Measurements from ENCODE around the gene DSCAML1. TPM values are rescaled to one million over a fixed set of nuclear protein-coding genes. Genes with fewer than 3 reads are reported as not detected.

DSCAML1 gene
- total and polyA plus RNA-seq, 8 donors, result 0.08 to 2.9 (median 0.45) TPM

- H3K27me3 ChIP-seq, result peaks cover 14 to 85% (median 60%) of the 10 kb centered on the region in 3 donors
- 79 to 87% (median 85%) methylated on average over 10 of the region's 10 CpGs for WGBS, 5 donors
- no peak overlapping the region for H3K4me3 ChIP-seq
- H3K9me3 ChIP-seq, result no peaks in the 10 kb centered on the region
- DNase-seq, result no peak
- intact Hi-C loops (cut with DNase I; ENCODE audit: low total_unique reads), result loop anchor here (10.0 kb wide), 1 partner anchor 369 kb away; no protein-coding TSS in a partner anchor
- H3K36me3 ChIP-seq, result no peaks in the 10 kb centered on the region
- TF ChIP-seq EP300 (IDR thresholded peaks at IDR 0.05), result no peak
- TF ChIP-seq CTCF (IDR thresholded peaks at IDR 0.05), result no peak
- no peak for TF ChIP-seq POLR2AphosphoS5 (IDR thresholded peaks at IDR 0.05)
- no peak for TF ChIP-seq POLR2A (IDR thresholded peaks at IDR 0.05)
- H3K27ac ChIP-seq, result no peak overlapping the region
- H3K4me1 ChIP-seq, result peaks cover 20 to 26% (median 23%) of the 10 kb centered on the region in 4 donors
Measured at GRCh38 chr11:117794135-117794534, 2.9 kb downstream of the DSCAML1 start.

DNA sequence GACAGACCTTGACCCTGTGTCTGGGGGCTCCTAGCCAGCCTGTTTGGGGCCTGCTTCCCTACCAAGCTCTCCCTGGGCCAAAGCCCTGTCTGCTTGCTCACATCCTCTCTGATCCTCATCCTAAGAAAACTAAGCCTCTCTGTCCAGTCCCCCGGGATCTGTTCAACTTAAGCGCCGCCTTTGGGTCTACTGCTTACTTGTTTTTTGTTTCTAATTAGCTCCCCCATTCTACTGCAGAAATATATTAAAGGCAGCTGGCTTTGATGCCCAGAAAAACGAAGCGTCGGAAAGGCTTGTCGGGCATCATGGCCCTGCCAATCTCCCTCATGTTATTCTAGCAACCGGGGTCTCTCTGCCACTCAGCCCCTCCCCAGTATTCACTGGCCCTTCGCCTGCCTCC, 3.4 kb downstream of the DSCAML1 start:
- Histone ChIP-seq H3K27me3 (peaks cover 14 to 83% (median 56%) of the 10 kb centered on the region in 3 donors), H3K36me3 (no peaks in the 10 kb centered on the region), H3K27ac (no peak overlapping the region), H3K9me3 (no peaks in the 10 kb centered on the region), H3K4me3 (no peak overlapping the region), H3K4me1 (peaks cover 20 to 26% (median 23%) of the 10 kb centered on the region in 4 donors)
- no peak for DNase-seq
- intact Hi-C loops (cut with DNase I; ENCODE audit: low total_unique reads), result loop anchor here (10.0 kb wide), 1 partner anchor 369 kb away; no protein-coding TSS in a partner anchor
- WGBS, 5 donors, result 85 to 93% (median 92%) methylated on average over 9 of the region's 9 CpGs
- TF ChIP-seq POLR2A (IDR thresholded peaks at IDR 0.05) (no peak), POLR2AphosphoS5 (IDR thresholded peaks at IDR 0.05) (no peak), EP300 (IDR thresholded peaks at IDR 0.05) (no peak), CTCF (IDR thresholded peaks at IDR 0.05) (no peak)

GRCh38 chr11:117792992-117793391, 4.0 kb downstream of the DSCAML1 start:
- no peaks in the 10 kb centered on the region for H3K9me3 ChIP-seq
- peaks cover 14 to 78% (median 55%) of the 10 kb centered on the region in 3 donors for H3K27me3 ChIP-seq
- intact Hi-C loops (cut with DNase I; ENCODE audit: low total_unique reads), result loop anchor here (10.0 kb wide), 1 partner anchor 368 kb away; no protein-coding TSS in a partner anchor
- H3K4me3 ChIP-seq, result no peak overlapping the region
- TF ChIP-seq EP300 (IDR thresholded peaks at IDR 0.05) (no peak), POLR2A (IDR thresholded peaks at IDR 0.05) (no peak), CTCF (IDR thresholded peaks at IDR 0.05) (no peak), POLR2AphosphoS5 (IDR thresholded peaks at IDR 0.05) (no peak)
- no peaks in the 10 kb centered on the region for H3K36me3 ChIP-seq
- no peak for DNase-seq
- WGBS, 5 donors, result 74 to 87% (median 78%) methylated on average over 3 to 6 of the region's 6 CpGs
- H3K4me1 ChIP-seq, result peaks cover 20 to 26% (median 23%) of the 10 kb centered on the region in 4 donors
- H3K27ac ChIP-seq, result no peak overlapping the region

DNA sequence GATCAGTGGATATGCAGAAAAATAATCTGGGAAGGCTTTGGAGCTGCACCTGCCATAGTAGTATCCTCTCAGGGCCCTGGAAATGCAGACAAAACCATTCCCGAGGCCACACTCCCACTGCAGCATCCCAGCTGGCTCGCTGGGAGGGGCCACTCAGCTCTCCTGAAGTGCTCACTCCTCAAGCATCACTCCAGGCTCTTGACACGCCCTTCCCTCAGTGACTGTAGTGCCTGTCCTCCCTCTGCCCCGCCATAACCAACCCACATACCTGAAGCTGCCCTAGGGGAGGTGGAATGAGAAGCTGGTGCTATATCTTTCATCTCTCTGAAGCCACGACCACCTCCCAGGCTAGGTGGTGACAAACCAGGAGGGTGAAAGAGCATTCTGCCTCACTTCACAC, 4.8 kb downstream of the DSCAML1 start:
- 51 to 68% (median 58%) methylated on average over 5 of the region's 5 CpGs for WGBS, 5 donors
- H3K4me3 ChIP-seq, result no peak overlapping the region
- H3K4me1 ChIP-seq, result peaks cover 17 to 23% (median 21%) of the 10 kb centered on the region in 4 donors
- intact Hi-C loops (cut with DNase I; ENCODE audit: low total_unique reads), result loop anchor here (10.0 kb wide), 1 partner anchor 367 kb away; no protein-coding TSS in a partner anchor
- no peak overlapping the region for H3K27ac ChIP-seq
- H3K36me3 ChIP-seq, result no peaks in the 10 kb centered on the region
- peaks cover 10 to 70% (median 48%) of the 10 kb centered on the region in 3 donors for H3K27me3 ChIP-seq
- DNase-seq, result no peak
- no peaks in the 10 kb centered on the region for H3K9me3 ChIP-seq
- TF ChIP-seq CTCF (IDR thresholded peaks at IDR 0.05) (no peak), EP300 (IDR thresholded peaks at IDR 0.05) (no peak), POLR2A (IDR thresholded peaks at IDR 0.05) (no peak), POLR2AphosphoS5 (IDR thresholded peaks at IDR 0.05) (no peak)
